ENCODE data around the gene CRHR2.

GRCh38 chr7:30683306-30683705 is 1.1 kb upstream of the CRHR2 start:
- TF ChIP-seq CTCF (IDR thresholded peaks at IDR 0.05) (no peak), POLR2A (IDR thresholded peaks at IDR 0.05) (no peak), POLR2AphosphoS5 (IDR thresholded peaks at IDR 0.05; ENCODE audit: insufficient read depth in 1 of 2, low read depth in 1 of 2) (no peak)

Data from vagina (tissue), 2 donors.